CD4-positive, alpha-beta T cell treated with Interleukin-15 for 4 hours (primary cell): Measurements from ENCODE around the gene DIO1.

Experiments
- DNase-seq: peaks from one replicate; pipeline ENCODE4 v3.0.0-alpha.2; 2020; ENCODE audit warnings: low spot score

Gene DIO1

DNA sequence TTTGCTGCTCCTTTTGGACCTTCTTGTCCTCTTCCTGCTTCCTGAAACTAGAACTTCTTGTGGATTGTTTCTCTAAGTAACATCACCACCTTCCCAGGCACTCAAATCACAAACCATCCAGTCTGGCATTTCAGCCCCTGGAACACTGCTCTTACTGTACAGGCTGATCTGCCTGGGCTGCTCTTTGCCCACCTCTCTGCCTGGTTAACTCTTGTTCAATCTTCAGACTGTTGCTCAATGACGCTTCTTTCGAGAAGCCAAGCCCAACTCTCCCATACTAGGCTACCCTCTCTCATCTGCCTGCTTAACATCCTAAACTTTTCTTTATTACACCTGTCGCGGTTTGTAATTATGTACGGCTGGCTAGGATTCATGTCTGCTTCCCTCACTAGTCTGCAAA lies 657 bp downstream of the DIO1 start:
- no peak for DNase-seq

DNA sequence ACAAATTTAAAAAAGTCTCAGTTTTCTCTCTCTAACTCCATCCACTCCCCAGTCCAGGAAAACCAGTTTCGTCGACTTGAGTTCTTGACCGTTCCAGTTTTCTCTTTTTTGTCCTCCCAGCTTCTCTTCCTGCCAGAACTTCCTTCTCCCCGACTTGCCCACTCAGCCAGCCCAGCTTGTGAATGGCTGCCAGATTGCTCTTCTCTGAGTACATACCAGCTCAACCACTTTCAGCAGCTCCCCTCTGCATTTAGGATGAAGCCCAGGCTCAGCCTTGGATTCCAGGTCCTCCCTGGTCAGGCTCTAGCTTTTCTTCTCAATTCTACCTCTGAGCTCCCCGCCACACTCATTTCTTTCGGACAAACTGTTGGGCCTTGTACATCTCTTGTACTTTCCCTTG lies 1.4 kb downstream of the DIO1 start:
- no peak for DNase-seq

DNA sequence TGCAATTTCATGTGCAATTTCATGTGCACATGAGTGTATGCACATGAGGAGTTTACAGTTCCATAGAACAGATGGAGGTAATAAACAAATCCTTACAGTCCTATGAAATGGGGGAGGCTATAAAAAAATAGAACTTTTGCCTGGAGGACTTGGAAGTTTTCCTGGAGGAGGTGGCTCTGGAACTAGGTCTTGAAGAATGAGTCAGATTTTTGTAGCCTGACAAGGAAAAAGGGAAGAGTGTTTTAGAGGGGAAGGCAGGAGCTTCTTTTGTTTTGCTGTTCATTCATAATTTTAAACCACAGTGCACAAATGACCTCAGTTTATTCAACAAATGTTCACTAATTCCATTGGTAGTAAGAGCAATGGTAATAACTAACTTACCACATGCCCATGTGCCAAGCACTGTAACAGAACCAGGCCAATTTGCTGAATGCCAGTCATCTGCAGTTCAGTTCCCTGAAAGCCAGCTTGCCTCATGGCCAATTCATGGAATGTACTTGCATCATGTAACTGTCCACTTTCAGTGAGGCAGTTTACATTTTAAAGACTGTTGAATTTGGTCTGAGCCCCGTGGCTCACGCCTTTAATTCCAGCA lies 2.7 kb downstream of the DIO1 start:
- DNase-seq = no peak

DNA sequence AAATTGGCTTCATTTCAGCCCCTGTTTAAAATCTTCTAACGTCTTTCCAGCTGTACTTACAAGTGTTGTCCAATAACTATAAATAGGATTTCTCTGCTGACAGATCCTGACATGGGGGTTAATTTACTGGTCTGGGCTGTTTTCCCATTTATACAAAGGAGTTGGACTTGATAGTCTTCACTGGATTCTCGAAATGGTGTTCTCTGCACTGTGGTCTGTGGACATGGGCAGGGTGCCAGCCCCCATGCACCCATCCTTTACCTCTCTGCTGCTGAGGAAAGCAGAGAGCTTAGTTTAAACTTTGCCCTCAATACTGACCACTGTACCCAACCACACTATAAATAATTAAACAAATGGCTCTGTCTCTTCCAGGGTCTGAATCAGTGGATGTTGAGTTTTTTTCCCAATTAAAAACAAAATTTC lies 5.2 kb downstream of the DIO1 start:
- DNase-seq = no peak

DNA sequence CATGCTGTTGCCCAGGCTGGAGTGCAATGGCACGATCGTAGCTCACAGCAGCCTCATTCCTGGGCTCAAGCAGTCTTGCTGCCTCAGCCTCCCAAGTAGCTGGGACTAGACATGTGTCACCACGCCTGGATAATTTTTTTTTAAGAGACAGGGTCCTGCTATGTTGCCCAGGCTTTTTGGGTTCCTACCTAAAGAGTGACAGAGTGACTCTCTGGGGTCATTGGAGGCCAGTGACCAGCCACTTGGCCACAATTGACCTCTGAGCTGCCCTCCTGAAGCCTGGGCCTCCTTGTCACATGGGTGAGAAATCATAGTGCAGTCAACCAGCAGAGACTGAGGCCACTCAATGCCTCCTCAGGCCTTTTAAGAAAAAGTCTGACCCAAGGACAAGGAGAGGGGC lies 5.7 kb downstream of the DIO1 start:
- no peak for DNase-seq

DNA sequence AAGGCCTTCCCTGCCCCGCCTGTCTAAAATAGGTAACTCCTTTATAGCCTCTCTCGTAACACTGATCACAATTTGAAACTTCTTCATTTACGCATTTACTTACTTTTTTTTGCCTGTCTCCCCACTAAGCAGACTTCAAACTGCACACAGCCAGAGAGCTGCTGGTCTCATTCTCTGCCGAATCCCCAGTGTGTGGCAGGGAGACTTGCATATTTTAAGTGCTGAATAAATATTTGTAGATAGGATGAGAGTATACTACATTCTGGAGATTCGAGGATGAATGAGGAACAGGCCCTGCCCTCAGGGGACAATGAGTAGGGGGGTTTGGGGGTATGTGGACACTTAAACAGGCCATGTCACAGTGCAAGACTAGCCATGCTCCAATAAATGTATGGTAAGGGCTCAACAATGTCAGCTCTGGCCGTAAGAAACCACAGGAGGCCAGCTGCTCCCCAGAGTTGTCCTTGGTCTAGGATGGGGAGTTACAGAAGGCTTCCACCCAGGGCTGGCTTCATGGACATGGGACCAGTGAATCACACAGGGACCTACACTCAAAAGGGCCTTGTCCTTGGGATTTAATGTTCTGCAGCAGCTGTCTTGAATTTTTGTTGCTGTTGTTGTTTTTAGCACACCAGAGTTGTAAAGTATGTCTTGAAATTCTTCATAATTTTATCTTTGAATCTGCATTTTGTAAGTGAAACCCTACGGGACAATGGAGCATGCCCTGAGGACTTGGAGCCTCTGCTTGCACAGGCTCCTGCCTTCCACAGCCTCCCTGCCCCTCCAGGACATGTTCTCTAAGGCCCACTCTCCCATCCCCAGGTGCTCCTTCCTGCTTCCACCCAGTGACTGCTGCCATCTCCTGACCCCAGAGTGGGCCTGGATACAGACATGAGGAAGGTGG lies 8.5 kb downstream of the DIO1 start:
- DNase-seq = no peak

DNA sequence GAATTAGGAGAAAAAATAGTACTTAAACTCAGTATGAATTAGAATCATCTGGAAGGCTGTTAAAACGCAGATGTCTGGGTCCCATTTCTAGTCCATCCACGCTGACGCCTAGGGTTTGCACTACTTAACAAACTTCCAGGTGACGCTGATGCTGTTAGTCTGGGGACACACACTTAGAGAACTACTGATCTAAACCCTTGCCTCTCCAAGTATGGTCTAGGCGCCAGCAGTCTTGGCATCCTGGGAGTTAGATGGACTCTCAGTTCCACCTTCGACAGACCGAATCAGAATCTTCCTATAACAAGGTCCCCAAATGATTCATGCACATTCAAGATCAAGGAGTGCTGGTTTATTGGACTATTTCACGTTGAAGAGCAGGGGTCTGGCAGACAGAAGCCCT lies 11.5 kb downstream of the DIO1 start:
- no peak for DNase-seq

DNA sequence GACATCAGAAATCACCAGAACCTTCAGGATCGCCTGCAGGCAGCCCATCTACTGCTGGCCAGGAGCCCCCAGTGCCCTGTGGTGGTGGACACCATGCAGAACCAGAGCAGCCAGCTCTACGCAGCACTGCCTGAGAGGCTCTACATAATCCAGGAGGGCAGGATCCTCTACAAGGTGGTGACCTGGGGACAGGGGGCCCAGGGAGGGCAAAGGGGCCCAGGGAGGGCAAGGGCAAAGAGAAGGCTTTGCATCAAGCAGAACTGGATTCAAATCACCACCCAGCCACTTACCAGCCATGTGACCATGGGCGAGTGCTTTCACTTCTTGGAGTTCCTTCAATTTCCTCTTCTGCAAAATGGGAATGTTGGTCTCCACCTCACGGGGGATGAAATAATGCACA lies 12.1 kb downstream of the DIO1 start:
- DNase-seq = no peak

DNA sequence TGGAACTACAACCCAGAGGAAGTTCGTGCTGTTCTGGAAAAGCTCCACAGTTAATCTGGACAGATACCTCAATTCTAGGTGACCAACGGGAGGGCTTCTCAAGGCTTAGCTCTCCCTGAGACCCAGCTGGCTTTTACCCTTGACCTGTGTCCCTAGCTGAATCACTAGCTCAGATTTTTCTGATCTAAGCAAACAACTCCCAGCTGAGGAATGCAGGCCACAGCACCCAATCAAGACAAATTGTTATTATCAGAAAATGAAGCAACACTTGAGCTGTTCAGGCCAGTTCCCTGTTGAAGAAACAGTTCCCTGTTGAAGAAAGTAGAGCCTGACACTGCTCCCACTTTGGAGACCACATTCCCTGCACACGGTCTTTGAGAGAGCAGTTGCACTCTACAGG lies 16.0 kb downstream of the DIO1 start:
- no peak for DNase-seq

DNA sequence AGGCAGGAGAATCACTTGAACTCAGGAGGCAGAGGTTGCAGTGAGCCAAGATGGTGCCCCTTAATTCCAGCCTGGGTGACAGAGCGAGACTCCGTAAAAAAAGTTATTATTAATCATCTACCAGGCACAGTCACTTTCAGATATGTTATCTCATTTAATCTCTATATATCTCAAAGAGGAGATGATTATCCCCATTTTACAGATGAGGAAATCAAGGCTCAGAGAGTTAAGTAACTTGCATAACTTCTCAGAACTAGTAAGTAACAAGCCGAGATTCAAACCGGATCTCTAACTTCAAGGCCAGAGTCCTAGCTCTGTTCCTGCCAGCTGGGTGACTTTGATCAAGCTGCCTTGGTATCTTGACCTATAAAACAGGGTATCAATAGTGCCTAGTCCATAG lies 17.5 kb downstream of the DIO1 start:
- no peak for DNase-seq

DNA sequence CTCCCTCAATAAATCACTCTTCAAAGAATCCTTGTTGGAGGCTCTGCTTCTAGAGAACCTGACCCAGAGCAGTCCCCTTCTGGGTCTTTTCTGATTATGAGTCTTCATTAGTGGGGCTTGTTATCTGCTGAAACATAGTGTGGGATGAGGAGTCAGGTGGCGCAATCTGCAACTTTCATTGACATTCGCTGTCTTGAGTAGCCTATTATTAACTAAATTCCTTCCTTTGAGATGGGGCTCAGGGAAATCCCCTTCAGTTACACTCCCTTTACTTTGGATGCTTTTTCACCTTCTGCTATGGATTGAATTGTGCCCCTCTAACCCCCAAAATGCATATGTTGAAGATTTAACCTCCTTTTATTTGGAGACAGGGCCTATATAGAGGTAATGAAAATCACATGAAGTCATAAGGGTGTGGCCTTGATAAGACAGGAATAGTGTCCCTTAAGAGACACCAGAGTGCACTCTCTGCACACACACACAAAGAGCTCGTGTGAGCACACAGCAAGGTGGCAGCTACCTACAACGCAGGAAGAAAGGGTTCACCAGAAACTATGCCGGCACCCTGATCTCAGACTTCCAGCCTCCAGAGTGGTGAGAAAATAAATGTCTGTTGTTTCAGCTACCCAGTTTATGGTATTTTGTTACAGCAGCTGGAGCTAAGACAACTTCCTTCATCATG lies 19.5 kb downstream of the DIO1 start:
- DNase-seq = no peak

DNA sequence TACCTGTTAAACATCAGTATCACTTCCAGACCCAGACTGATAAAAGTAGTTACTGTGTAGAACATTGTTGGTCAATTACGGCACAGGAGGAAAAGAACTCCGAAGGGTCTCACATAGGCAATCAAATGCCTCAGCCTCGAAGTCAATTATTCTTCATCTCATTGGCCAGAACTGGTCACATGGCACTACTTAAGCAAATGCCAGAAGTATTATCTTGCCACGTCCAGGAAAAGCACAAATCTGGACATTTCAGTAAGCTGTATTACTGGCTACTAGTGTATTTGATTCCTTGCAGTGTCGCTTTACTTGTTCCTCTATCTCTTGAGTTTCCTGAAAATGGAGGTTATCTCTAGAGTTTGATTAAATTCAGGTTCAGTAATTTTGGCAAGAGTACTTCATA lies 24.4 kb downstream of the DIO1 start:
- no peak for DNase-seq

DNA sequence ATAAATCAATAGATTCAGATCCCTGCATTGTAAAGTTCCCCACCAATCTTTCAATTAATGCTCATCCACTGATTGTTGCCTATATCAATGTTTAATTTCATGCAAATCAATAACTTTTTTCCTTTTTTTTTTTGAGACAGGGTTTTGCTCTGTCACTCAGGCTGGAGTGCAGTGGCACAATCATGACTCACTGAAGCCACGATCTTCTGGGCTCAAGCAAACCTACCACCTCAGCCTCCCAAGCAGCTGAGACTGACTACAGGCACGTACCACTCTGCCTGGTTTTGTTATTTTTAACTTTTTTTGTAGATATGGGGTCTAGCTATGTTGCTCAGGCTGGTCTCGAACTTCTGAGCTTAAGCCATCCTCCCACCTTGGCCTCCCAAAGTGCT lies 25.7 kb downstream of the DIO1 start:
- DNase-seq = no peak

DNA sequence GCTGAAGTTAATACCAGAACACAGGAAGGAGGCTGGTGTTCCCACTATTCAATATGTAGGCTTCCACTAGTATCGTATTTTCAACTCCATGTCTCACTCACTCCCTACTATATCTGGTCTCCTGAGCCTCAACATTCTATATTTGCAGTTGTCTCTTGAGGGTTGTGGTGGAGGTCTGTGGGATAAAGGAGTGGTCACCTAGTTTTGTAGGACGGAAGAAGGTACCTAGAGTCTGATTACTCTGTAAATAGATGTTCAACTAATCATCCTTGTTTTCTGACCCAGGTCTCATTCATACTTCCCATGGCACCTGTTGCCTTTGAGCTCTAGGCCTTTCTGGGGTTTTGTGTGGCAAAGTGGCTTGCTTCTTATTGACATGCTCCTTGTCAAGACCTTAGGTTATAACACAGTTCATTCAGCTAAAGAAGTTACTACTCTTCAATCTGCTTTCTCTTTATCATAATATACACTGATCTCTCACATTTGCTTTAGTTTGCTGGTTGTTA lies 33.4 kb downstream of the DIO1 start:
- no peak for DNase-seq

DNA sequence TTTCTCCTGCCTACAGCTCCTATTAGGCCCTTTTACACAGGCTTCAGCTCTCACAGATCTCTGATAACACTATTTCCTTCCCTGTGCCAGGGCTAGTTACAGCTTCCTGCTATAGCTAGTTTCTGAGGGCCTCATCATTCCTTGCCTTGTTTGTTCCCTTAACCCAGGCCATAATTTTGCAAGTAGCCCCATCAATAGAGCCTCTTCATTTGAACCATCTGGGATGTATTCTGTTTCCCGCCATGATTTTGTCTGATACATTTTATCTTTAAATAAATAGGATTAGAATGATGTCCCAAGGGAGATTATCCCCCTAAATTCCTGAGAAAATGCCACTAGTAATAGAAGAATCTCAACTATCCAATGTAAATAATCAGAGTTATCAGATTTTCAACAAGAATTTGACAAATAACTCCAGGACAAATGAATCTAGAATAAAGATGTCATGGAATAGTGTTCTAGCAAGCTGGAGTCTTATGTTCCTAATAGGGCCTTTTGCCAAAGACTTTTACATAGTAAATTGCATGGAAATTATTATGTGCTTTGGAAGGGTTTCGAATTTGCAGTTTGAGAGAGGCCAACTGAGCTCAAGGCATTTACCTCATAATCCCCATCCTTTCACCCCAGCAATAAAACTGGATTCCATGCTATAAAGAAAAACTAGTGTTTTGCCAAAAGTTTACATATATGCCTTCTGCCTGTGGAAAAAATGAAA lies 35.4 kb downstream of the DIO1 start:
- DNase-seq = no peak

DNA sequence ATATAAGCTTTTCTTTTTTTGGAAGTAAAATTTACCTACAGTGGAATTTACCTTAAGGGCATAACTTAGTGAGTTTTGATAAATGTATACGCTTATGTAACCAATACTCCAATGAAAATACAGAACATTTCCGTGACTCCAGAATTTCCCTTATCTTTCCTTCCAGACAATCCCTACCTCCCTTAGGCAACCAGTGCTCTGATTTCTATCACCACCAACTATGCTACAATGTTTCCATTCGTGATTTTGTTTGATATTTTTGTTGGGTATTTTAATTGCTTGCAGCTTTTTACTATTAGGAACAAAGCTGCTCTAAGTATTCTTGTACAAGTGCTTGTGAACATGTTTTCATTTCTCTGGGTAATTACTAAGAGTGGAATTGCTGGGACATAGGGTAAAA lies 36.9 kb downstream of the DIO1 start:
- DNase-seq = no peak

DNA sequence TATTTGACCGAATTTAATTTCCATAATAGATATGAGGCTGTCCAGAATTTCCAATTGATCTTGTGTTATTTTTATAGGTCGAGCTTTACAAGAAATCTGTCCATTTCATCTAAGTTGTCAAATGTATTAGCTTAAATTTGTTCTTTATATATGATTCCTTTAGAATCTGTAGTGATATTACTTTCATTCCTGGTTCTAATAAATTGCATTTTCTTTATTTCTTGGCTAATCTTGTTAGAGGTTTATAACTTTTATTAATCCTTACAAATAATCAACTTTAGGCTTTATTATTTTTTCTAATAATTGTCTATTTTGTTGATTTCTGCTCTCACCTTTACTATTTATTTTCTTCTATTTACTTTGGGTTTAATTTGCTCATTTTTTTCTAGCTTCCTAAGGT lies 37.5 kb downstream of the DIO1 start:
- DNase-seq = no peak

DNA sequence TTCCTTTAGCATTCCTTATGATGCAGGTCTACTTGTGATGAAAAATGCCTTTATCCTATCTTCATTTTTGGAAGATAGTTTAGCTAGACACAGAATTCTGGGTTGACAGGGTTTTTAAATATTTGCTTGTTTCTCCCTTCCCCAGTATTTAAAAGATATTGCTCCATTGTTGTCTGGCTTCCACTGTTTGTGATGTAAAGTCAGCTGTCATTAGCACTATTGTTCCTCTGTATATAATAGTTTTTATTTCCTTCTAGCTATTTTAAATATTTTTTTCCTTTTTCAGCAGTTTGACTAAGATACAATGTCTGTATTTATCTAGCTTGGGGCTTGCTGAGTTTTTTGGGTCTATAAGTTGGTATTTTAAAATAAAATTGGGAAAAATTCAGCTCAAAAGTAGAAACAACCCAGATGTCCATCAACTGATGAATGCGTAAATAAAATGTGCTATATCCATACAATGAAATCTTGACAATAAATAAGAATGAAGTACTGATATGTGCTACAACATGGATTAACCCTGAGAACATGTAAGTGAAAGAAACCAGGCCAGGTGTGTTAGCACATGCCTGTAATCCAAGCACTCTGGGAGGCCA lies 40.3 kb downstream of the DIO1 start:
- DNase-seq = no peak

DNA sequence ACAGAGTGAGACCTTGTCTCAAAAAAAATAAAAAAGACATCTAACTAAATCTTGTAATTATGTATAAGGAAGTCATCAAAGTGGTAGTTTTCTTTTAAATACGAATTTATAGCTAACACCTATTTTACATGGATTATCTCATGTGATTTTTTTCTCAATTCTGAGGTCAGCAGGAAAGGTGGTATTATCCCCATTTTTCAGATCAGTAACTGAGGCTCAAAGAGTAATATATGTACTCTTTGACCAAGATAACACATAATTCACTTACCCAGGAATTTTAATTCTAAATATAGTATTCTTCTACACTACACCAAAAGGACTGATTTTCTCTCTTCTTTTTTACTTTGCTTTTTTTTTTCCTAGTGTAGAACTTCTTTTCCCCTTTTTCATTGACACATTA lies 42.4 kb downstream of the DIO1 start:
- DNase-seq = no peak

DNA sequence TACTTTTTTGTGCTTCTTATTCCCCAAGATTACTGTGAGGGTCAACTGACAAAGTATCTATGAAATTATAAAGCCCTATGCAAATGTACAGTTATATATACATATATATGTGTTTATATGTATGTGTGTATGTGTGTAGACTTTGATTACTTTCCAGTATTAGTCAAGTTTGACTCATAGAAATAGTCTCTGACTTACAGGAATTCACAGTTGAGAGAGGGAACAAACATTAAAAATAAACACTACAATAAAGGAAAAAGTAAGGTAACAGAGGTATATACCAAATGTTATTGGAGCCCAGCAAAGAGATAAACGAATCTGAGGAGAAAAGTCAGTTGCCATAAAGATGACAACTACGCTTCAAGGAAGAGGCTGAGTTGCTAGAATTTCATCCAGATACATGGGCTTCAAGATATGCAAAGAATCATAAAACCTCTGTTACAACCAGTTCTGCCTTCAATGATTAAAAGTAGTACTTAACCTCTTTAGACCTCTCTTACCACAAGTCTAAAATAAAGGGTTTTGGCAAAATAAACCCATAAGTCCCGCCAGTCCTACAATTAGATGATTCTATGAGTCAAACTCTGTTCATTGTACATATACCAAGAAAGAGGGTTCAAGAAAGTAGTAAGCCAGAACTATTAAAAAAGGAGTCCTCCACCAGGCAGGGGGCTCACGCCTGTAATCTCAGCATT lies 44.3 kb downstream of the DIO1 start:
- DNase-seq = no peak
